ENCODE measurements around the gene ALDH3A1. TPM values are rescaled to one million over a fixed set of nuclear protein-coding genes. Genes with fewer than 3 reads are reported as not detected.
A peak's percentile ranks its signal among the peaks of the same experiment; 100 is the strongest.

Gene ALDH3A1
- total and polyA plus RNA-seq, 12 donors: 0.09 to 4.0 (median 1.1) TPM; not detected in 1

GRCh38 chr17:19738757-19739156 lies 9.3 kb downstream of the ALDH3A1 start:
- no peak overlapping the region for H3K27ac ChIP-seq
- no peaks in the 10 kb centered on the region for H3K36me3 ChIP-seq (replicated peaks in 1 of 2)
- intact Hi-C loops (cut with DNase I): no loop called here
- no peak overlapping the region for H3K4me3 ChIP-seq
- 98 to 100% (median 98%) methylated on average over 5 to 9 of the region's 9 CpGs; no CpG with 5 or more reads in 1 of the 4 donors for WGBS, 4 donors
- no peak for DNase-seq
- H3K9me3 ChIP-seq (replicated peaks in 1 of 3): no peaks in the 10 kb centered on the region
- H3K27me3 ChIP-seq: no peaks in the 10 kb centered on the region
- TF ChIP-seq POLR2A (IDR thresholded peaks at IDR 0.05) (no peak), CTCF (IDR thresholded peaks at IDR 0.05) (no peak)
- peaks cover 12 to 14% of the 10 kb centered on the region in 2 donors for H3K4me1 ChIP-seq (replicated peaks in 1 of 2)

- Histone ChIP-seq H3K4me3 (no peak overlapping the region), H3K27me3 (no peaks in the 10 kb centered on the region), H3K9me3 (replicated peaks in 1 of 3) (no peaks in the 10 kb centered on the region), H3K4me1 (replicated peaks in 1 of 2) (peaks cover 12 to 14% of the 10 kb centered on the region in 2 donors), H3K36me3 (replicated peaks in 1 of 2) (no peaks in the 10 kb centered on the region), H3K27ac (no peak overlapping the region)
- intact Hi-C loops (cut with DNase I): no loop called here
- no peak for TF ChIP-seq POLR2A (IDR thresholded peaks at IDR 0.05)
- no peak for TF ChIP-seq CTCF (IDR thresholded peaks at IDR 0.05)
- 96 to 100% (median 97%) methylated on average over 1 to 14 of the region's 14 CpGs for WGBS, 4 donors
- DNase-seq: no peak
Measured at GRCh38 chr17:19738073-19738449, 10.0 kb downstream of the ALDH3A1 start.

- Histone ChIP-seq H3K27me3 (no peaks in the 10 kb centered on the region), H3K4me3 (no peak overlapping the region), H3K36me3 (replicated peaks in 1 of 2) (no peaks in the 10 kb centered on the region), H3K4me1 (replicated peaks in 1 of 2) (peaks cover 12 to 14% of the 10 kb centered on the region in 2 donors), H3K27ac (no peak overlapping the region), H3K9me3 (replicated peaks in 1 of 3) (no peaks in the 10 kb centered on the region)
- intact Hi-C loops (cut with DNase I): no loop called here
- TF ChIP-seq CTCF (IDR thresholded peaks at IDR 0.05): no peak
- no peak for TF ChIP-seq POLR2A (IDR thresholded peaks at IDR 0.05)
- DNase-seq: no peak
- 85 to 95% (median 89%) methylated on average over 8 to 15 of the region's 15 CpGs for WGBS, 4 donors
Measured at GRCh38 chr17:19737305-19738072, 10.6 kb downstream of the ALDH3A1 start.

GRCh38 chr17:19736071-19736470 lies 12.0 kb downstream of the ALDH3A1 start:
- Histone ChIP-seq H3K36me3 (replicated peaks in 1 of 2) (no peaks in the 10 kb centered on the region), H3K27ac (peak overlapping the region in 3 of 5 donors; percentile 2 to 77 (median 6)), H3K9me3 (replicated peaks in 1 of 3) (no peaks in the 10 kb centered on the region), H3K4me1 (replicated peaks in 1 of 2) (peaks cover 12 to 14% of the 10 kb centered on the region in 2 donors), H3K4me3 (no peak overlapping the region), H3K27me3 (no peaks in the 10 kb centered on the region)
- WGBS, 4 donors: 22 to 48% (median 34%) methylated on average over 11 of the region's 11 CpGs
- peak in 6 of 7 donors; percentile 79 to 88 (median 84) for DNase-seq
- intact Hi-C loops (cut with DNase I): no loop called here
- TF ChIP-seq POLR2A (IDR thresholded peaks at IDR 0.05) (no peak), CTCF (IDR thresholded peaks at IDR 0.05) (no peak)
